GM19438 (cell line): ENCODE data around the gene SCAPER.

Experiments used
- ATAC-seq: cut with Tn5 transposase; IDR thresholded peaks from one replicate; pipeline ENCODE4 v1.9.1; 2021; ENCODE audit warnings: low read depth; ENCODE audit not compliant: unreplicated experiment

Gene SCAPER

DNA sequence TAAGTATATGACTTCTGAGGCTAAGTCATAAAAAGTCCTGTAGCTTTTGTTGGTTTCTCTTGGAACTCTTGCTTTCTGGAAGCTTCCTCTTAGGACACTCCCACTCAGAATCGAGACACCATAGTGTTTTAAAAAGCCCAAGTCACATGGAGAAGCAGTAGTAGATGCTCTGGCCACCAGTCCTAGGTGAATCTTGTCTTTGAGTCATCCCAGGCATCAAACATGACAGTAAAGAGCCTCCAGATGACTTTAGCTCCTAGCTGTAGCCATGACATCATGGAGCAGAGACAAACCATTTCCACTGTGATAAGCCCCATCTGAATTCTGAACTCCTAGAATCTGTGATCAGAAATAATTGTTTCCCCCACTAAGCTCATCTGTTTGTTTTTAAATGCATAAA lies 526.4 kb downstream of the SCAPER start:
- no peak for ATAC-seq

DNA sequence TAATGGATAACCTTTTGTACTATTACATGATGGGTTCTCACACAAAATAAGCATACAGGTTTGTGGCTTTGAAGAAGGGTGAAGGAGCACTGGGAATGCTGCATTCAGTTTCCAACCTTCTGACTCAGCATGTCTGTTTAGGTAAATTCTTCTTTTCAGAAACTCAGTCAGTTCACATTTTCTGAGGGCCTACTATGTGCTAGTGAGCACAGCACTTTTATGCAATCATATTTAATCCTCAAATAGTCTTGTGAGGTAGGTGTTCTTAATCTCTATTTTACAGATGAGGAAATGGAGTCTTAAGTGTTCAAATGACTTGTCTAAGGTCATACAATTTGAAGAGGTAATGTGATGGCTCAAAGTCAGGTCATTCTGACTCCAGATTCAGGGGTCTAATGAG lies 527.4 kb downstream of the SCAPER start:
- no peak for ATAC-seq

- no peak for ATAC-seq
Measured at GRCh38 chr15:76377217-76377616, 527.9 kb downstream of the SCAPER start.

- ATAC-seq, result no peak
Measured at GRCh38 chr15:76376816-76377215, 528.3 kb downstream of the SCAPER start.

DNA sequence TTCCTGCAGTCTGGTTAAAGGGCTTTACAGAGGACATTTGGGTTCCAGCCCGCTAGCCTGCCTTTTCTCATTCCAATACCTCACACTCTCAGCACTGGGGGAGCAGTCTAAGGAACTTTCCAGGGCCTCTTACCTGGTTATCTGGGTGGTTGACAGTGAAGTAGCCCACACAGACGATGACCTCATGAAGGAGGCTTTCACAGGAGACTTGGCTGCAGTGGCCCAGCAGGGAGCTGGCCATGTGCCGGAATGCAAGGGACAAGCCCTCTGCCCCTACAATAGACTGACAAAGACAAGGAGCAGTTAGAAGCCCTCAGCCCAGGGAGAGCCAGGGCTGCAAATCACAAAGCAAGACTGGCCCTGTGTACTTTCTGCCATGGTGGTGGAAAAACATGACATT lies 529.1 kb downstream of the SCAPER start:
- ATAC-seq, result no peak

DNA sequence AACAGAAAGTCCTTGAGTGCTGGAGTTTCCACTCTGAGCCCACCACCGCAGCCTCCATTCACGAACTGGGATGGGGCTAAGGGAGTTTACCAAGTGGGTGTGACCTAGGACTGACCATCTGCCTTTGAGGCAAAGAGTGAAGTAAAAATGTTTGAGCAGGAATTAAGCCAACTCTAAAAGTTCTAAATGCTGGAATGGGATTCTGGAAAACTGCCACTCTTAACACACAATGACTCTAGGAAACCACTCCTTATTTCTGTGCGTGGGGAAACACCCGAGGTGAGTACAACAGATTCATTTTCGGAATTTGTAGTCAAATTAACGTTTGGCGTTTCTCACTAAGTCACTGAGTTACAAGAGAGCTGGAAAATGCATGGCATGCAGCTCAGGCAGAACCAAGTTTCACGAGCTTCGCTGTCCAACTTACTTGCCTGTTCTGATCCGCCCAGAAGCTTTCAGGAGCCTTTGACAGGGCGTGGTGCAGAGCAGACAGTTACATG lies 537.0 kb downstream of the SCAPER start:
- no peak for ATAC-seq

DNA sequence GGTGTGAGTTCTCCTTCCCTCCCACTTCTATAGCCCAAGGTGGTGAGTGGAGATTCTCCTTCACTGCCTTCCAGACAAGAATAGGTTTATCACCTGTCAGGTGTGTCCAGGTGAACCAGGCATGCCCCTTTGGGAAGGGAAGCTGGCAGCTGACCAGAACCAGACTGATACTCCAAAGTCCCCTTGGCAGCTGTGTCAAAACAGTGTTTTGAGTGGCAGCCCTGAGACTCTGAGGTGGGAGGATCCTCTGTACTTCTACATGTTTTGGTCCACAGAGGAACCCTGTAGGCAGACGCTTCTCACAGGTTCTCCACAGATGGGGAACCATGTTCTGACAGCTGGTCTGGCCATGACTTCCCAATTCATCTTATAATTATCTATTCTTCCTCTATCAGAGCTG lies 538.4 kb downstream of the SCAPER start:
- no peak for ATAC-seq

GRCh38 chr15:76363251-76363650 lies 541.9 kb downstream of the SCAPER start:
- ATAC-seq, result no peak

GRCh38 chr15:76360416-76360815 lies 544.7 kb downstream of the SCAPER start:
- ATAC-seq, result no peak

DNA sequence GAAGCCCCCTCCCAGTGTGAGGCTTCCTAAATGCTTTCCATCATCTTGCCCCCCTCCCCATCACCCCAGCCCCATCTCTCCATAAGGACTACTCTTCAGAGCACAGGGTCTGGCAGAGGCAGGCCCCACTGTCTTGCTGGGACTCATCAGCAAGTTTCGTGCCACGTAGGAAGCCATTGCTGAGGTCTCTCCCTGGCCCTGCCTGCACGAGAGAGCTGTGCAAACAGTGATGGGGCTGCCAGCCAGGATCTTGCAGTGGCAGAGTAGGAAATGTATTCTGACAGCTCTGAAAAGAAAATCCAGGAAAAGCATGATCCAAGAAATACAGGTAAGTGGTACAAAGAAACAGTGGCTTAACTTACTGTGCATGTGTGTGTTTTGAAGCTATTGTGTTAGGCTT lies 546.0 kb downstream of the SCAPER start:
- ATAC-seq, result no peak

DNA sequence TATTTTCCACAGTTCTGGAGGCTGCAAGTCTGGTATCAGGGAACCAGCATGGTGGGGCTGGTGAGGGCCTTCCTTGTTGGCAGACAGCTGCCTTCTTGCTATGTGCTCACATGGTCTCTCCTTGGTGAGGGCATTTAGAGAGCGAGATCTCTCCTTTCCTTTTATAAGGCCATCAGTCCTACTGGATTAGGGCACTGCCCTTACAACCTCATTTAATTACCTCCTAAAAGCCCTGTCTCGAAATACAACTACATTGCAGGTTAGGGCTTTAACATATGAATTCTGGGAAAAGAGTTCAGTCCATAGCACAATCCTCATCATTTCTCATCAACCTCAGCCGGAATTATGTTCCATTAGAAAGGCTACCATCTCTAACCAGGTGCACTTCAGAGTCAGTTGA lies 546.7 kb downstream of the SCAPER start:
- ATAC-seq, result no peak

DNA sequence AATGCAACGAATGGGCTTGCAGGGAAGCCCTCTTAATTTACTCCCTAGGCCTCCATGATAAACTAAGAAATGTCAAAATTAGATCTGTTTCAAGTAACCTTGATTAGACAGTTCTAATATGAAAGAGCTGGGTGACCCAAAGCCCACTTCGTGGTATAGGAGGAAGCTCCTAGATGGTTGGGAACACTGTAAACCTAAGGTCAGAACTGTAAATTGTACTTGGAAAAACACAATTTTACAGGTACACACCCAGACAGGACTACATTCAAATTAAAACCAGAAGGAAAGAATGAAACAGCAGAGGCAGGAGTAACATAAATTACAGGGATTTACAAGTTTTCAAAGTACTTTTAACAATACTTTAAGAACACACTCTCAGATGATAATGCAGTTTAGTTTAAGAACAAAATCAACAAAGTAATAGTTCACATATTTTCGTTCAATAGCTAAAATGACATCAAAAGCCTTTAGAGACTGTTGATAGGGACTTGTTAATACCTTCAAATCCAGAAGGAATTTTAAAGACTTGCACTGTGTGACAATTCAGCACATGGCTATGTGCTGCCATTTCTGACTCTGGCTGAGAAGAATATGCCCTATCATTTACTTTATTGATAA lies 550.2 kb downstream of the SCAPER start:
- ATAC-seq, result no peak

- no peak for ATAC-seq
Measured at GRCh38 chr15:76353903-76354302, 551.2 kb downstream of the SCAPER start.

DNA sequence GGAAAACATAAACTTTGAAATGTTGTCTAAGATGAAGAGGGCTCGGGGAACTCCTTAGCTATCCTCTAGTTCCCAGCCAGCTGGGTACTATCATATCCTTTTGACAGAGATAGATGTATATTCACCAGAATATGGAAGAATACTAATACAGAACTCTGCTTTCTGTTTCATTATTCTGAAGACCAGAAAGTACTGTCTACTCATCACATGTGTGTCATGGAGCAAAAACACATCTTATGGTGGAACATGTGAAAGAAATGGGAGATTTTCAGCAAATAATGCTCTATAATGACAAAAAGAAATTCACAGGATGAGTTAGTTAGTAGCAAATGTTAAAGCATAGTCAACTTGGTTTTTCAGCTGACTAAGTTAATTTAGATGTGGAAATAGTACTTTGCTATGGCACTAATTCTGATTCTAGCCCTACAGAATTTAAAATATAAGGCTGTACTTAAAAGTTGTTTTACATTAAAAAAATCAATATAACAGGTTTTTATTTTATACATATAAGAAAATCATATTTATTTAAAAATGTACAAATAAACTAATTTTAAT lies 552.0 kb downstream of the SCAPER start:
- no peak for ATAC-seq

DNA sequence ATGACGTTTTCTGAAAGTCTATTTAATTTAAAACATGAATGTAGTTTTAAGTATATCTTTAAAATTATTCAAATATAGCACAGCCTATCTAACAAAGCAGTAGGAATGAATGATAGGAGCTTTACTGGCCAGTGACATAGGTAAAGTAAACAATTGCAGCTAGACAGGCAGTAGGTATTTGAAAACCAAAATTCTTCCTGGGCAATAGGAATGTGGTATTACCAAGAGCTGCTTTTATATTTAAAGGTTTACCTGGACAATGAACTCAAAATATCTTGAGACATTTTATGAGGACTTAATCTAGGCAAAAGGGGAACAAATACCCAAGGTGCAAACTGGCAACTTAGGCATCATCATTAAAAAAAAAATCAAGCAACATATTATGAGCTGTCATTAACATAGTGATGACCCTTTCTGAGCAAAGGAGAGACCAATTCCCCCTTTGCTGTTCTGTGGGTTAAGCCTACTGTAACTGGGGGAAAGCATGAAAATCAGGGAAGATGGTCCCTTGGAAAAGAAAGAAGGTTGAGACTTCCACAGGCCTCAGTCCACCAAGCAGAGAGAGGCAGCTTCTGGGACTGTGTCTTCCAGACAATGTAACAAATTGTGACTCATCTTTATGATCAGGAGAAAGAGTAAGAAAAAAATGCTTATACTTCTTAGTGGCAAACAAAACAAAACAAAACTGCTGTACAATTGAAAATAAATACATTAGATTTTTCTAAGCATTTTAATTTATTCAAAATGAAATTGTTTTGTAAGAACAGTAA lies 555.7 kb downstream of the SCAPER start:
- no peak for ATAC-seq

DNA sequence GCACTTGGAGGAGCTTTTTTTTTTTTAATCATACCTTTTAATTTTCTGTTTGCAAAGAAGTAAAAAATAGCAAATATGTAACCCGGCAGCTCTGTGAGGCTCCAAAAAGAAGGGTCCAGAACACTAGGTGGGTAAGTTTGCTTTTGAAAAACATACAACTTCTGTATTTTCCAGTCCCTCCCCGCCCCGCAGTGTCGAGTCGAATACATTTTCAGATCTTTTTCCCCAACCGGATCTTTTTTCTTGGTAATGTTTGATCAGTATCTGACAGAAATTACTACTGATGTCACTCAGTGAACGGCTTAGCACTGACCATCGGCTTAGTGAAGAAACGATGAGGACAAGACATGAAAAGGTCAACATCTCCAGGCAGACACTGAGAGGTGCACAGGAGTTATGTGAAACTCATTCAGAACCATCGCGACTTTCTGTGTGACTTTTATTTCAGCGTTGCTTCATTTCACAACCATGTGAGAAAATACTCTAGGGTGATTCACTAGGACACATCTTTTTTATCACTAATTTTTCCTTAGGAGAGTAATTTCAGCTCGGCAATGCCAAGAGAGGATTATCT lies 557.6 kb downstream of the SCAPER start:
- ATAC-seq, result no peak

- no peak for ATAC-seq
Measured at GRCh38 chr15:76346669-76347481, 558.3 kb downstream of the SCAPER start.

DNA sequence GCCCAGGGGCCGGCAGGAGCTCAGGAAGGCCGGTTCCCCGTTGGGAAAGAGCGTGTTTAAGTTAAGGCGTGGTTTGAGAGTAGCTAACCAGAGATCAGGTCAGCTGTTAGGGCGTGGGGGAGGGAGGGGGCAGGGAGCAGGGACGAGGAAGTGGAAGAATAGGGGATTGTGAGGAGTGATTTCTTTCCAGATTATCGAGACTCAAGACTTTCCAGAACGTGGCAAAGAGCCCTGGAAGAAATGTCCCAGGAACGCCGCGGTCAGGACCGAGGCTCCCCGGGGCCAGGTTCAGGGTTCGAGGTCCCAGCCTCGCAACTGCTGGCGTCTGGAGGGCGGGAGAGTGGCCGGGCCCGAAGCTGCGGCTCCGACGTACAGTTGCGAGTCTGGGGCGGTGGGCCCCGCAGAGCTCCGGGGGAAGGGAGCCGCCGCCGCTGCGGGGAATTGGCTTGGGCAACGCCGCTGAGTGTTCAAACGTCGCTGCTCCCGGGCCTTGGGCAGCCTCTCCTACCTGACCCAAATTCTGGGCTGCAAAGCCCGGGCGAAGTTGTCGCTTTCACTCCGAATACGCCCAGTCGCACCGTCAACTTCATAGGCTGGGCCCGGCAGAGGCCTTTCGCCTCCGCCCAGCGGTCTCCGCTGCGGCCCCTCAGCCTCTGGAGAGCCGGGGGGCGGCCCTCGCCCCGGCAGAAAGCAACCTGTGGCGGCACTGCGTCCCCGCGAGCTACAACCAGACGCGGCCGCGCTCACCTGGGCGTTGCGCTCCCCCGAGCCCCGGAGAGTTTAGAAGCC lies 559.1 kb downstream of the SCAPER start:
- no peak for ATAC-seq

GRCh38 chr15:76345583-76345879 lies 559.6 kb downstream of the SCAPER start:
- ATAC-seq, result no peak

- no peak for ATAC-seq
Measured at GRCh38 chr15:76344893-76345582, 560.1 kb downstream of the SCAPER start.
